Measurements from ENCODE around the gene POLD4. TPM values are rescaled to one million over a fixed set of nuclear protein-coding genes. Genes with fewer than 3 reads are reported as not detected.

The POLD4 gene
- total and polyA plus RNA-seq, 2 of the 13 experiments (the other 11 are each of a cell fraction or from before 2014, with no cell fraction given), result 10.5 to 27.4 TPM

GRCh38 chr11:67391304-67392182 is 38.2 kb upstream of the POLD4 start, which contains the start of gene RAD9A (continued):
- TF ChIP-seq, protein P1, sequence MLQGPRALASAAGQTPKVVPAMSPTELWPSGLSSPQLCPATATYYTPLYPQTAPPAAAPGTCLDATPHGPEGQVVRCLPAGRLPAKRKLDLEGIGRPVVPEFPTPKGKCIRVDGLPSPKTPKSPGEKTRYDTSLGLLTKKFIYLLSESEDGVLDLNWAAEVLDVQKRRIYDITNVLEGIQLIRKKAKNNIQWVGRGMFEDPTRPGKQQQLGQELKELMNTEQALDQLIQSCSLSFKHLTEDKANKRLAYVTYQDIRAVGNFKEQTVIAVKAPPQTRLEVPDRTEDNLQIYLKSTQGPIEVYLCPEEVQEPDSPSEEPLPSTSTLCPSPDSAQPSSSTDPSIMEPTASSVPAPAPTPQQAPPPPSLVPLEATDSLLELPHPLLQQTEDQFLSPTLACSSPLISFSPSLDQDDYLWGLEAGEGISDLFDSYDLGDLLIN (CRISPR knock-in tag; IDR thresholded peaks at IDR 0.05; ENCODE audit: borderline replicate concordance), result peak; percentile 71; the same call in 1 of the 2 replicates
- TF ChIP-seq ZNF777 (CRISPR knock-in tag; IDR thresholded peaks at IDR 0.05) (no peak), BRF2 (CRISPR knock-in tag; IDR thresholded peaks at IDR 0.05) (peak; percentile 87), ZNF382 (CRISPR knock-in tag; IDR thresholded peaks at IDR 0.05; ENCODE audit: borderline replicate concordance) (no peak), BRCA1 (CRISPR knock-in tag; IDR thresholded peaks at IDR 0.05) (no peak), SMC3 (IDR thresholded peaks at IDR 0.05; ENCODE audit: low read length) (no peak), POLR2A (IDR thresholded peaks at IDR 0.05; ENCODE audit: insufficient read depth in 1 of 2, low read depth in 2 of 2, low read length in 2 of 2) (peak; percentile 84 to 95), ZNF331 (CRISPR knock-in tag; IDR thresholded peaks at IDR 0.05) (peak; percentile 68), ZFP36L1 (CRISPR knock-in tag; IDR thresholded peaks at IDR 0.05) (peak; percentile 95), ZNF33B (CRISPR knock-in tag; IDR thresholded peaks at IDR 0.05) (peak; percentile 97; the same call in 1 of the 2 replicates), ZBTB43 (CRISPR knock-in tag; conservative IDR thresholded peaks at IDR 0.05) (no peak; the same call in 1 of the 2 replicates), SRSF4 (IDR thresholded peaks at IDR 0.05; ENCODE audit: low read depth, low read length, poor library complexity, severe bottlenecking) (no peak), AKAP8 (CRISPR knock-in tag; IDR thresholded peaks at IDR 0.05) (peak; percentile 77), ZNF703 (CRISPR knock-in tag; IDR thresholded peaks at IDR 0.05; ENCODE audit: borderline replicate concordance) (no peak), NR1H2 (CRISPR knock-in tag; IDR thresholded peaks at IDR 0.05; ENCODE audit: borderline replicate concordance, low read depth) (peak; percentile 90), NFIC (IDR thresholded peaks at IDR 0.05; ENCODE audit: low read length) (0 out of 2 replicates have a peak, but pooled peaks have one; percentile 53), ZSCAN29 (CRISPR knock-in tag; conservative IDR thresholded peaks at IDR 0.05) (0 out of 2 replicates have a peak, but pooled peaks have one; percentile 47), RFX5 (IDR thresholded peaks at IDR 0.05; ENCODE audit: low read depth, low read length) (0 out of 2 replicates have a peak, but pooled peaks have one; percentile 3), ZNF513 (CRISPR knock-in tag; conservative IDR thresholded peaks at IDR 0.05) (no peak)
- TF ChIP-seq, protein P2, sequence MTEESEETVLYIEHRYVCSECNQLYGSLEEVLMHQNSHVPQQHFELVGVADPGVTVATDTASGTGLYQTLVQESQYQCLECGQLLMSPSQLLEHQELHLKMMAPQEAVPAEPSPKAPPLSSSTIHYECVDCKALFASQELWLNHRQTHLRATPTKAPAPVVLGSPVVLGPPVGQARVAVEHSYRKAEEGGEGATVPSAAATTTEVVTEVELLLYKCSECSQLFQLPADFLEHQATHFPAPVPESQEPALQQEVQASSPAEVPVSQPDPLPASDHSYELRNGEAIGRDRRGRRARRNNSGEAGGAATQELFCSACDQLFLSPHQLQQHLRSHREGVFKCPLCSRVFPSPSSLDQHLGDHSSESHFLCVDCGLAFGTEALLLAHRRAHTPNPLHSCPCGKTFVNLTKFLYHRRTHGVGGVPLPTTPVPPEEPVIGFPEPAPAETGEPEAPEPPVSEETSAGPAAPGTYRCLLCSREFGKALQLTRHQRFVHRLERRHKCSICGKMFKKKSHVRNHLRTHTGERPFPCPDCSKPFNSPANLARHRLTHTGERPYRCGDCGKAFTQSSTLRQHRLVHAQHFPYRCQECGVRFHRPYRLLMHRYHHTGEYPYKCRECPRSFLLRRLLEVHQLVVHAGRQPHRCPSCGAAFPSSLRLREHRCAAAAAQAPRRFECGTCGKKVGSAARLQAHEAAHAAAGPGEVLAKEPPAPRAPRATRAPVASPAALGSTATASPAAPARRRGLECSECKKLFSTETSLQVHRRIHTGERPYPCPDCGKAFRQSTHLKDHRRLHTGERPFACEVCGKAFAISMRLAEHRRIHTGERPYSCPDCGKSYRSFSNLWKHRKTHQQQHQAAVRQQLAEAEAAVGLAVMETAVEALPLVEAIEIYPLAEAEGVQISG (CRISPR knock-in tag; IDR thresholded peaks at IDR 0.05), result peak; percentile 72
